ENCODE measurements around the gene EIF2B4. TPM values are rescaled to one million over a fixed set of nuclear protein-coding genes. Genes with fewer than 3 reads are reported as not detected.

Gene EIF2B4
- total RNA-seq, 1 donor from 2014 or later: 43.3 TPM

DNA sequence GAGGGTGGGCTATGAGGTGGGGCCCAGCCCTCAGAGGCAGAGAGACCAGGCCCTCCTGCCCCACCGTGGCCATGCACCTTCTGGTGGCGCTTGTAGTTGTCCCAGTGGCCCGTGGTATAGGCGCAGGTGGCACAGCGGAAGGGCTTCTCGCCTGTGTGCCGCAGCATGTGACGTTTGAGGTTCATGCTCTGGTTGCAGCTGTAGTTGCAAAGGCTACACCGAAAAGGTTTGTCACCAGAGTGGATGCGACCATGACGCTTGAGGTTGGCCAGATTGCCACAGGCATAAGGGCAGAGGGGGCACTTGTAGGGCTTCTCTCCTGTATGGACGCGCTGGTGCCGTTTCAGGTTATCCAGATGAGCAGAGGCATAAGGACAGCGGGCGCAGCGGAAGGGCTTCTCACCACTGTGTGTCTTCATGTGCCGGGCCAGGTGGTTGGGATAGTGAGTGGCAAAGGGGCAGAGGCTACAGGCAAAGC, 7.5 kb upstream of the EIF2B4 start:
- no peak overlapping the region for H2AFZ ChIP-seq (ENCODE audit: low read depth, low read length)
- peaks cover 12% of the 10 kb centered on the region for H3K4me1 ChIP-seq (ENCODE audit: insufficient read depth, low read length)
- peaks cover 36% of the 10 kb centered on the region for H4K20me1 ChIP-seq (ENCODE audit: insufficient read depth, low read length)
- H3K4me2 ChIP-seq (ENCODE audit: low read length): no peak overlapping the region
- FAIRE-seq: no peak
- no peak for TF ChIP-seq EZH2 (IDR thresholded peaks at IDR 0.05; ENCODE audit: insufficient read depth, low read length)
- TF ChIP-seq, protein P1, sequence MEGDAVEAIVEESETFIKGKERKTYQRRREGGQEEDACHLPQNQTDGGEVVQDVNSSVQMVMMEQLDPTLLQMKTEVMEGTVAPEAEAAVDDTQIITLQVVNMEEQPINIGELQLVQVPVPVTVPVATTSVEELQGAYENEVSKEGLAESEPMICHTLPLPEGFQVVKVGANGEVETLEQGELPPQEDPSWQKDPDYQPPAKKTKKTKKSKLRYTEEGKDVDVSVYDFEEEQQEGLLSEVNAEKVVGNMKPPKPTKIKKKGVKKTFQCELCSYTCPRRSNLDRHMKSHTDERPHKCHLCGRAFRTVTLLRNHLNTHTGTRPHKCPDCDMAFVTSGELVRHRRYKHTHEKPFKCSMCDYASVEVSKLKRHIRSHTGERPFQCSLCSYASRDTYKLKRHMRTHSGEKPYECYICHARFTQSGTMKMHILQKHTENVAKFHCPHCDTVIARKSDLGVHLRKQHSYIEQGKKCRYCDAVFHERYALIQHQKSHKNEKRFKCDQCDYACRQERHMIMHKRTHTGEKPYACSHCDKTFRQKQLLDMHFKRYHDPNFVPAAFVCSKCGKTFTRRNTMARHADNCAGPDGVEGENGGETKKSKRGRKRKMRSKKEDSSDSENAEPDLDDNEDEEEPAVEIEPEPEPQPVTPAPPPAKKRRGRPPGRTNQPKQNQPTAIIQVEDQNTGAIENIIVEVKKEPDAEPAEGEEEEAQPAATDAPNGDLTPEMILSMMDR (IDR thresholded peaks at IDR 0.05; ENCODE audit: insufficient read depth, low read depth, low read length): no peak
- H3K4me3 Mint-ChIP-seq (ENCODE audit: unreplicated experiment): no peak overlapping the region
- H3K9ac ChIP-seq (ENCODE audit: low read length): no peak overlapping the region
- H3K79me2 ChIP-seq (ENCODE audit: insufficient read depth, low read length): peaks cover 72% of the 10 kb centered on the region
- H3K9me3 ChIP-seq (ENCODE audit: insufficient read depth, low read depth, low read length): no peaks in the 10 kb centered on the region
- no peaks in the 10 kb centered on the region for H3K27me3 ChIP-seq (ENCODE audit: insufficient read depth, low read length)
- no peaks in the 10 kb centered on the region for H3K27me3 Mint-ChIP-seq (ENCODE audit: low read depth, unreplicated experiment)
- DNase-seq (ENCODE audit: low read depth): no peak
- H3K36me3 ChIP-seq (ENCODE audit: insufficient read depth, low read length): peaks cover 42% of the 10 kb centered on the region
- peak overlapping the region; percentile 50 for H3K27ac Mint-ChIP-seq (ENCODE audit: unreplicated experiment)
- no peak overlapping the region for H3K4me3 ChIP-seq (ENCODE audit: insufficient read depth, low read depth, low read length)
- peaks cover 10% of the 10 kb centered on the region for H3K4me1 Mint-ChIP-seq (ENCODE audit: low read depth, unreplicated experiment)
- H3K27ac ChIP-seq (ENCODE audit: low read depth, low read length): no peak overlapping the region
- no peaks in the 10 kb centered on the region for H3K9me3 Mint-ChIP-seq (ENCODE audit: unreplicated experiment)
- H3K36me3 Mint-ChIP-seq (ENCODE audit: low read depth, unreplicated experiment): peaks cover 14% of the 10 kb centered on the region

DNA sequence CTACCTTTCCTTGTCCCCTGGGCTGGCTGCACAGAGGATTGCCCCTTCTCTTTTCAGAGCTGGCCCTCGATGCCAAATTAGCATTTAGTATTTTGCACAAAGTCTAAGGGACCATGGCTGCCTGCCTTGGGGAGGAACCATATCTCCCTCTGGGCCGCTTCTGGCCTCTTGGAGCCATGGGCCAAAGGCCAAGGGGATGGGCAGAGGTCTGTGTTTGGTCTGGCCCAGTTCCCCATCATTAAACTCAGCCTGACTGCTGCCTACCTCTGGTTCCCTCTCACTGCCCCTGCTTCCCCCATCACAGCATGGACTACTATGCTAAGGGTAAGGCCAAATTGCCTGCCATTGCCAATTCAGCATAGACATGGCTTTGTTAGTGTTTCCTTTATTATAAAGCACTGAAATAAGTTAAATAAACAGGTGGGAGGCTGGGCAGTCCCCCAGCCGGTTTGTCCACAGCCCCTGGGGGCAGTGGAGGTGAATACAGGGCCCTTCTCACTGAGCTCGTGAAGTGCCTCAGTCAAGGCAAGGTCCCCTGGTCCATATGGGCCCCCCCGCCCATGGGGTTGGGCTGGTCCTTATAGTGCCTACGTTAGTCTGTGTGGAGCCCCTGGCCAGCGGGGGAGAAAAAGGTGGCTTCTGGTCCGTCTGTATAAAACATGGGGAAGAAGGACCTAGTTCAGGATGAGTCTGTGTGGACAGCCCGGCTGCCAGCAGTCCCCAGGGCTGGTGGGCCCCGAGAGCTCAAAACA, 6.9 kb upstream of the EIF2B4 start:
- no peak overlapping the region for H3K9ac ChIP-seq (ENCODE audit: low read length)
- Mint-ChIP-seq H3K9me3 (ENCODE audit: unreplicated experiment) (no peaks in the 10 kb centered on the region), H3K36me3 (ENCODE audit: low read depth, unreplicated experiment) (peaks cover 14% of the 10 kb centered on the region), H3K27ac (ENCODE audit: unreplicated experiment) (peak overlapping the region; percentile 50), H3K27me3 (ENCODE audit: low read depth, unreplicated experiment) (no peaks in the 10 kb centered on the region), H3K4me3 (ENCODE audit: unreplicated experiment) (no peak overlapping the region), H3K4me1 (ENCODE audit: low read depth, unreplicated experiment) (peaks cover 13% of the 10 kb centered on the region)
- peaks cover 16% of the 10 kb centered on the region for H3K4me1 ChIP-seq (ENCODE audit: insufficient read depth, low read length)
- FAIRE-seq (no peak), DNase-seq (ENCODE audit: low read depth) (no peak)
- H3K9me3 ChIP-seq (ENCODE audit: insufficient read depth, low read depth, low read length): no peaks in the 10 kb centered on the region
- no peak overlapping the region for H2AFZ ChIP-seq (ENCODE audit: low read depth, low read length)
- H3K27me3 ChIP-seq (ENCODE audit: insufficient read depth, low read length): no peaks in the 10 kb centered on the region
- H3K36me3 ChIP-seq (ENCODE audit: insufficient read depth, low read length): peaks cover 38% of the 10 kb centered on the region
- H3K79me2 ChIP-seq (ENCODE audit: insufficient read depth, low read length): peaks cover 78% of the 10 kb centered on the region
- TF ChIP-seq EZH2 (IDR thresholded peaks at IDR 0.05; ENCODE audit: insufficient read depth, low read length): no peak
- TF ChIP-seq, protein P1 (IDR thresholded peaks at IDR 0.05; ENCODE audit: insufficient read depth, low read depth, low read length): no peak
- H3K4me3 ChIP-seq (ENCODE audit: insufficient read depth, low read depth, low read length): no peak overlapping the region
- no peak overlapping the region for H3K4me2 ChIP-seq (ENCODE audit: low read length)
- no peak overlapping the region for H3K27ac ChIP-seq (ENCODE audit: low read depth, low read length)
- peaks cover 42% of the 10 kb centered on the region for H4K20me1 ChIP-seq (ENCODE audit: insufficient read depth, low read length)
